Esophagus muscularis mucosa (tissue), 4 donors: Measurements from ENCODE around the gene RUNX1. TPM values are rescaled to one million over a fixed set of nuclear protein-coding genes. Genes with fewer than 3 reads are reported as not detected.

Source experiments
- DNase-seq: peaks from one replicate; pipeline ENCODE4 v3.0.0-alpha.2; 2017; ENCODE audit errors: extremely low spot score
- H3K27ac ChIP-seq, 4 donors: fragments of 200-600 bp; sonication (generic); replicated peaks in 1 of 4; 1 replicate in 3 of 4; 2 replicates in 1 of 4; pipeline ENCODE4 v1.5.1; 2016 to 2019; ENCODE audit warnings: mild to moderate bottlenecking in 1 of 4
- H3K27me3 ChIP-seq, 4 donors: fragments of 200-600 bp; sonication (generic); one replicate each; pipeline versions ENCODE4 v1.5.1 to v1.6.0; 2016 to 2019
- H3K36me3 ChIP-seq, 4 donors: fragments of 200-600 bp; sonication (generic); one replicate each; pipeline ENCODE4 v1.5.1; 2016 to 2019
- H3K4me1 ChIP-seq, 4 donors: fragments of 200-600 bp; sonication (generic); one replicate each; pipeline ENCODE4 v1.5.1; 2016 to 2019
- H3K4me3 ChIP-seq, 4 donors: fragments of 200-600 bp; sonication (generic); 1 replicate in 2 of 4; 2 replicates in 2 of 4; pipeline ENCODE4 v1.5.1; 2016 to 2019; ENCODE audit warnings: mild to moderate bottlenecking in 4 of 4, moderate library complexity in 1 of 4
- H3K9me3 ChIP-seq, 4 donors: fragments of 200-600 bp; sonication (generic); 1 replicate in 3 of 4; 2 replicates in 1 of 4; pipeline ENCODE4 v1.5.1; 2016 to 2019
- EP300 ChIP-seq: sonication (generic); formaldehyde crosslinking; IDR thresholded peaks from one replicate; pipeline ENCODE4 v1.6.1; 2017; ENCODE audit warnings: antibody characterized with exemption
- POLR2A ChIP-seq: fragments of 450-650 bp; IDR thresholded peaks from one replicate; pipeline ENCODE4 v1.6.1; 2017; ENCODE audit warnings: antibody characterized with exemption, moderate library complexity, mild to moderate bottlenecking, low read depth
- POLR2AphosphoS5 ChIP-seq, 2 donors: sonication (generic); formaldehyde crosslinking; IDR thresholded peaks; one replicate each; pipeline ENCODE4 v1.6.1; 2017; ENCODE audit warnings: antibody characterized with exemption in 2 of 2
- WGBS: methylation state at CpG from one replicate; pipeline ENCODE4 v1.1.5; 2018; 5-methylcytosine and 5-hydroxymethylcytosine counted together
- intact Hi-C: fragments of 100-400 bp; cut with DNase I; formaldehyde crosslinking; loops from one replicate; pipeline ENCODE4 v1.15.1; 2023
- total RNA-seq, 4 donors: library from RNA; depleted of rRNA; stranded (reverse); fragments of >200 nt; gene quantifications; one replicate each; pipeline versions ENCODE4 v1.1.0 to v1.2.1, GENCODE V29; 2016
- TF ChIP-seq, protein P1 (sequence below), 3 experiments: fragments of 200-600 bp in 2 of 3; fragments of 450-650 bp in 1 of 3; sonication (generic) in 2 of 3; IDR thresholded peaks; one replicate each; pipeline ENCODE4 v1.5.1; 2017 to 2019; ENCODE audit warnings: antibody characterized with exemption in 3 of 3, mild to moderate bottlenecking in 2 of 3, moderate library complexity in 1 of 3

Gene RUNX1
- total RNA-seq, 4 donors from 2014 or later, result 3.7 to 10.9 (median 5.6) TPM

DNA sequence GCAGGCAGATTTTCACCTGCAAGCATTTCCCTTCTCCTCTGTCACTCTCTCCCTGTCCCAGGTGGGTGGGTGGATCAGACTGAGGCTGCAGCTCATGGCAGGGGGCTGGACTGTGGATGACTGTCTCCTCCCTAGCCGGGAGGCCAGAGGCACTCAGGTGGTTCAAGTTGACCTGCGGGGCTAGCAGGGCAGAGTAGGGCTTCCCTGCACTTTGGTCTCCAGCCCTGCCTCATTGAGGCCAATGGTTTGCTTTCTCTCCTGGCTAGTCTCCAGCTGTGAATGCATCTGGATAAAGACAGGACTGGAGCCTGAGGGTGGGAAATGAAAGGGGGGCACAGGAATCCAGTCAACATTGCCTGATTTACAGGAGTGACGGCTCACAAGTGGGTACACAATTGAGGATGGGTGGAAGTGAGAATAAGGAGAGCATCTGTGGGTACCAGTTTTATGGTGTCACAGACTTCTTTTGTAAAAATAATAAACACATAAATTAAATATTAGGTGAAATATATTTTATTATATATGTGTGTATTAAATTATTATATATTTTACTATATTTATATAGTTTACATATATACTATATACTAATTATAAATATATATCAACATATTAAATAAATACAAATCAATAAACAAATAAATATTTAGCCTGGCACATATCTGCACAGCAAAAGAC, 25.6 kb downstream of the RUNX1 start:
- 84% methylated on average over 3 of the region's 3 CpGs for WGBS
- Histone ChIP-seq H3K27ac (no peak overlapping the region), H3K27me3 (peaks cover 0 to 23% (median 2%) of the 10 kb centered on the region in 4 donors), H3K36me3 (no peaks in the 10 kb centered on the region), H3K4me3 (no peak overlapping the region), H3K4me1 (peaks cover 3 to 7% (median 6%) of the 10 kb centered on the region in 4 donors), H3K9me3 (peaks cover 0 to 6% (median 0%) of the 10 kb centered on the region in 4 donors)
- no peak for DNase-seq
- intact Hi-C loops, result no loop called here
- no peak for TF ChIP-seq EP300
- TF ChIP-seq POLR2AphosphoS5 (IDR thresholded peaks at IDR 0.05), result no peak
- TF ChIP-seq, protein P1, sequence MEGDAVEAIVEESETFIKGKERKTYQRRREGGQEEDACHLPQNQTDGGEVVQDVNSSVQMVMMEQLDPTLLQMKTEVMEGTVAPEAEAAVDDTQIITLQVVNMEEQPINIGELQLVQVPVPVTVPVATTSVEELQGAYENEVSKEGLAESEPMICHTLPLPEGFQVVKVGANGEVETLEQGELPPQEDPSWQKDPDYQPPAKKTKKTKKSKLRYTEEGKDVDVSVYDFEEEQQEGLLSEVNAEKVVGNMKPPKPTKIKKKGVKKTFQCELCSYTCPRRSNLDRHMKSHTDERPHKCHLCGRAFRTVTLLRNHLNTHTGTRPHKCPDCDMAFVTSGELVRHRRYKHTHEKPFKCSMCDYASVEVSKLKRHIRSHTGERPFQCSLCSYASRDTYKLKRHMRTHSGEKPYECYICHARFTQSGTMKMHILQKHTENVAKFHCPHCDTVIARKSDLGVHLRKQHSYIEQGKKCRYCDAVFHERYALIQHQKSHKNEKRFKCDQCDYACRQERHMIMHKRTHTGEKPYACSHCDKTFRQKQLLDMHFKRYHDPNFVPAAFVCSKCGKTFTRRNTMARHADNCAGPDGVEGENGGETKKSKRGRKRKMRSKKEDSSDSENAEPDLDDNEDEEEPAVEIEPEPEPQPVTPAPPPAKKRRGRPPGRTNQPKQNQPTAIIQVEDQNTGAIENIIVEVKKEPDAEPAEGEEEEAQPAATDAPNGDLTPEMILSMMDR (IDR thresholded peaks at IDR 0.05), result no peak
- no peak for TF ChIP-seq POLR2A

DNA sequence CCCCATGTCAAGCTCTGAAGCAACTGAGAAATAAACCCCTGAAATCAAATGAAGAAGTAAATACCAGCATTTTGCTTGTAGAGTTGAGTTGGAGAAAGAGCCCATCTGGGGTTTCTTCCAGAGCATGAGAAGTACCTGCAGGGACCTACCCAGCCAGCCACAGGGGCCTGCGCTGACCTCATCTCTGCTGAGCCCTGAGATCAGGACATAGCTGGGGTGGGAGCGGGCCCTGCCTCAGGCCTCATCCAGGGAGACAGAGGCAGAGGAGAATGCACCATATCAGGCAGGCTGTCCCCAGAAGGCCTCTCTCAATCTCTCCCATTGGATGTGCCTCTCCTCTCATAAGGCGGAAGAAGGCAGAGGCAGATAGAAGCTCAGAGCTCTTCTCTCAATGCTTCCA, 27.6 kb downstream of the RUNX1 start:
- H3K4me1 ChIP-seq, result peaks cover under 1 to 2% (median 1%) of the 10 kb centered on the region in 4 donors
- intact Hi-C loops, result no loop called here
- H3K36me3 ChIP-seq, result no peaks in the 10 kb centered on the region
- H3K27ac ChIP-seq, result no peak overlapping the region
- H3K4me3 ChIP-seq, result no peak overlapping the region
- peaks cover 0 to 14% (median under 1%) of the 10 kb centered on the region in 4 donors for H3K27me3 ChIP-seq
- peaks cover 0 to 6% (median 0%) of the 10 kb centered on the region in 4 donors for H3K9me3 ChIP-seq
- TF ChIP-seq POLR2AphosphoS5 (IDR thresholded peaks at IDR 0.05), result no peak
- no peak for TF ChIP-seq POLR2A
- TF ChIP-seq EP300, result no peak
- TF ChIP-seq, protein P1 (IDR thresholded peaks at IDR 0.05), result no peak
- 100% methylated on average over 3 of the region's 3 CpGs for WGBS
- no peak for DNase-seq

DNA sequence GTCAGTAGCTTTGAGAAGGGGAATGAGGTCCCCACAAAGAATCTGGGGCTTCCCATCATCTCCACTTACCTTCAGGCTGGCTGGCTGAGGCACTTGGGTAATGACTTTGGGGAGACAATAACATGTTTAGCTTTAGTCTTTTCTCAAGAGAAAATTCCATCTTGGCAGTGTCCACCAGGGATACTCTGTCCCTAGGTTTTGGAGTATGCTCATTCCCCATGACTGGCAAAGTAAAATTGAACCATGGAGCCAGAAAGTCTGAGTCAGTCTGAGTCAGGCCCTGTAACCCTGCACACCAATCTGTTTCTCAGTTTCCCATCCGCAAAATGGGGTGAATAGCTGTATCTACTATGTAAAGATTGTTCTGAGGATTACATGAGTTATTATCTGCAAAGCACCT, 28.2 kb downstream of the RUNX1 start:
- H3K27me3 ChIP-seq, result peaks cover 0 to 7% (median 0%) of the 10 kb centered on the region in 4 donors
- 75% methylated on average over 1 of the region's 1 CpG for WGBS
- no peaks in the 10 kb centered on the region for H3K36me3 ChIP-seq
- H3K4me1 ChIP-seq, result no peaks in the 10 kb centered on the region
- H3K9me3 ChIP-seq, result peaks cover 0 to 6% (median 0%) of the 10 kb centered on the region in 4 donors
- no peak for DNase-seq
- TF ChIP-seq, protein P1 (IDR thresholded peaks at IDR 0.05), result no peak
- no peak for TF ChIP-seq POLR2AphosphoS5 (IDR thresholded peaks at IDR 0.05)
- TF ChIP-seq EP300, result no peak
- TF ChIP-seq POLR2A, result no peak
- H3K27ac ChIP-seq, result no peak overlapping the region
- intact Hi-C loops, result no loop called here
- no peak overlapping the region for H3K4me3 ChIP-seq

GRCh38 chr21:35020436-35020835, 28.7 kb downstream of the RUNX1 start:
- intact Hi-C loops, result no loop called here
- Histone ChIP-seq H3K4me1 (no peaks in the 10 kb centered on the region), H3K27me3 (peaks cover 0 to 4% (median 0%) of the 10 kb centered on the region in 4 donors), H3K9me3 (peaks cover 0 to 6% (median 0%) of the 10 kb centered on the region in 4 donors), H3K27ac (no peak overlapping the region), H3K36me3 (no peaks in the 10 kb centered on the region), H3K4me3 (no peak overlapping the region)
- no peak for DNase-seq
- 74% methylated on average over 4 of the region's 4 CpGs for WGBS
- TF ChIP-seq EP300 (no peak), POLR2A (no peak), POLR2AphosphoS5 (IDR thresholded peaks at IDR 0.05) (no peak)
- TF ChIP-seq, protein P1 (IDR thresholded peaks at IDR 0.05), result no peak
